ENCODE results near the gene C7orf57. TPM values are rescaled to one million over a fixed set of nuclear protein-coding genes. Genes with fewer than 3 reads are reported as not detected.

Gene C7orf57
- total RNA-seq, 1 donor from 2014 or later = not detected

DNA sequence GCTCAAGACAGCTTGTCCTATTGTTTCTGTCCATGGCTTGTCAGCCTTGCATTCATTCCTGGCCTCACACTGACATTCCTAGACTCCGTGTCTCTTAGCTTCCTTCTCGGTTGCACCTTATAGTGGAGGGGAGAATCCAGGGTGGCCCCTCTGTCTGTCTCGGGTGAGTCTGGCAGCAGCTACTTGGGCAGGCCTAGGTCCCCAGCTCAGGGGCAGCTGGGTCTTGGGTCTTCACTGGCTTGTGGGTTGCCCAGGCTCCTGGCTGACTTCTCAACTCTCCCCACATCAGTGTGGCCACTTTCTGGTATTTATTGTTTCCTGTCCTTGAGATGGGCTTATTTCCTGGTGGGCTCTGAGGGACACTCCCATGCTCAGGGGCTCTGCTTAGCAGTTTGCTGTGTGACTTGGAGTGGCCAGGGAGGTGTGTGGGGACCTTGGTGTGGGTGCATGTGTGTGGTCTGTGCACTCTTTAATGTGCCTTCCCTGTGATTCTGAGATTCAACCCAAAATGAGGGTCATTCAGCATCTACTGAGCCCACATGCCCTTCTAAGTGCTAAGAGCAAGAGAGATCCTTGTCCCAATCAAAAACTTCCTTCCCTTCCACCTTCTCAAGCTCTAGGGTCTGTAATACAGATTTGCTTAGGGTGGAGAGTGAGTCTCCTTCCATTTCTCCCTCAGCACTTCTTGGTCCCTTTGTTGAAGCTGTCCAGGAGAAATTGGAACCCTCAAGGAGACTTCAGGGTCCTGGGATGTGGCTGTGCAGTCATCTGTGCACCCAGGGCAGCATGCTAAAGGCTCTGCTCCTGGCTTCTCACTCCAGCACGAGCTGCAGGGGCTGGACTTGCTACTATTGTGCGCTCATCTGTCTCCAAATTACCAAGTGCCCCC is 73.9 kb downstream of the C7orf57 start:
- H3K9ac ChIP-seq = no peak overlapping the region
- no peak overlapping the region for H3K27ac Mint-ChIP-seq
- H3K36me3 ChIP-seq = no peaks in the 10 kb centered on the region

DNA sequence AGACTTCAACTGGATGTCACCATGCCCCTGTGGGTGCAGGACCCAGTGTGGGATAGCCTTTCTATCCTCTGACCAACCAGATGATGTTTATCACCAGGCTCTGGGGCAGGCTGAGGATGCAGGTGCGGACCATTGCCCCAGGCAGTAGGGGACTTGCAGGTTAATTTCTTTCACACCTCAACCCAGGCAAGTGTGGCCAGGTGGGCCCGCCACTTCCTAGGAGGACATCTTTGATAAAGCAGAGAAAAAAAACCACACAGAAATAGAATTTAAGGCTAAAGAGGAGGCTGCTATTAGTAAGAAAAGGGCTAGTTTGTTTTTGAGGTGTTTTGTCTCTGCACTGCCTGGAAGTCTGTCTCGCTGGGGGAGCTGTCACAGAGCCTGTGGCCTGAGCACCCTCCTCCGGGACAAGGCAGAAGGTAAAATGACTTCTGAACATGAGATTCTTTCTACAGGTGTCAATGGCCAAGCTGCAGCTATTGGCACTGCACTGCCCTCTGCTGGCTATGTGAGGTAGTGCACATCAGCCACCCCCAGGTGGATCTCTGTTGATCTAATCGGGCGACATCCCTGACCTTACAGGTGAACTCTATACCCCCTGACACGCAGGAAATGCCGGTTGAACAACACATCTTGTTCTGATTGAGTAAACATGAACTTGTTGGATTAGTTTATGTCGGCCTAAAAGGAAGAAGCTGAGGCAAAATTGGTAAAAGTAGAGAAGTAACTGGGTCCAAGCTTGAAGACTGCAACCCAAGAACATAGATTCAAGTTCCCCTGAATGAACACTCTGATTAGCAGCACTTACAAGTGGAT is 74.7 kb downstream of the C7orf57 start:
- no peaks in the 10 kb centered on the region for H3K9me3 ChIP-seq (ENCODE audit: low read depth)
- no peaks in the 10 kb centered on the region for H3K27me3 ChIP-seq
- no peak overlapping the region for H2AFZ ChIP-seq (replicated peaks)
- H3K79me2 ChIP-seq (ENCODE audit: low read depth) = no peaks in the 10 kb centered on the region
- no peaks in the 10 kb centered on the region for H3K36me3 ChIP-seq
- no peak overlapping the region for H3K4me2 ChIP-seq
- Mint-ChIP-seq H3K4me3 (no peak overlapping the region), H3K36me3 (peaks cover 2% of the 10 kb centered on the region), H3K27me3 (ENCODE audit: insufficient read depth, low read depth) (peaks cover 9% of the 10 kb centered on the region), H3K4me1 (no peaks in the 10 kb centered on the region), H3K9me3 (no peaks in the 10 kb centered on the region), H3K27ac (no peak overlapping the region)
- no peaks in the 10 kb centered on the region for H3K4me1 ChIP-seq
- no peaks in the 10 kb centered on the region for H4K20me1 ChIP-seq (ENCODE audit: low read depth)
- no peak overlapping the region for H3K27ac ChIP-seq
- H3K4me3 ChIP-seq = no peak overlapping the region
- H3F3A ChIP-seq (ENCODE audit: low read depth) = no peaks in the 10 kb centered on the region
- peak; percentile 70 for DNase-seq (ENCODE audit: low spot score)
- no peak overlapping the region for H3K9ac ChIP-seq
- TF ChIP-seq, protein P1, sequence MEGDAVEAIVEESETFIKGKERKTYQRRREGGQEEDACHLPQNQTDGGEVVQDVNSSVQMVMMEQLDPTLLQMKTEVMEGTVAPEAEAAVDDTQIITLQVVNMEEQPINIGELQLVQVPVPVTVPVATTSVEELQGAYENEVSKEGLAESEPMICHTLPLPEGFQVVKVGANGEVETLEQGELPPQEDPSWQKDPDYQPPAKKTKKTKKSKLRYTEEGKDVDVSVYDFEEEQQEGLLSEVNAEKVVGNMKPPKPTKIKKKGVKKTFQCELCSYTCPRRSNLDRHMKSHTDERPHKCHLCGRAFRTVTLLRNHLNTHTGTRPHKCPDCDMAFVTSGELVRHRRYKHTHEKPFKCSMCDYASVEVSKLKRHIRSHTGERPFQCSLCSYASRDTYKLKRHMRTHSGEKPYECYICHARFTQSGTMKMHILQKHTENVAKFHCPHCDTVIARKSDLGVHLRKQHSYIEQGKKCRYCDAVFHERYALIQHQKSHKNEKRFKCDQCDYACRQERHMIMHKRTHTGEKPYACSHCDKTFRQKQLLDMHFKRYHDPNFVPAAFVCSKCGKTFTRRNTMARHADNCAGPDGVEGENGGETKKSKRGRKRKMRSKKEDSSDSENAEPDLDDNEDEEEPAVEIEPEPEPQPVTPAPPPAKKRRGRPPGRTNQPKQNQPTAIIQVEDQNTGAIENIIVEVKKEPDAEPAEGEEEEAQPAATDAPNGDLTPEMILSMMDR (IDR thresholded peaks at IDR 0.05) = peak; percentile 97
- no peak for TF ChIP-seq EZH2phosphoT487 (IDR thresholded peaks at IDR 0.05)

More for the DNA sequence above, 73.9 kb downstream of the C7orf57 start:
- no peaks in the 10 kb centered on the region for H3K4me1 Mint-ChIP-seq
- H3K27me3 ChIP-seq = no peaks in the 10 kb centered on the region
- no peaks in the 10 kb centered on the region for H3F3A ChIP-seq (ENCODE audit: low read depth)
- H3K4me3 Mint-ChIP-seq = no peak overlapping the region
- peaks cover 7% of the 10 kb centered on the region for H3K36me3 Mint-ChIP-seq
- no peak overlapping the region for H3K4me3 ChIP-seq
- peaks cover 9% of the 10 kb centered on the region for H3K27me3 Mint-ChIP-seq (ENCODE audit: insufficient read depth, low read depth)
- no peaks in the 10 kb centered on the region for H3K9me3 Mint-ChIP-seq
- H3K4me1 ChIP-seq = no peaks in the 10 kb centered on the region
- no peak for DNase-seq (ENCODE audit: low spot score)
- no peaks in the 10 kb centered on the region for H4K20me1 ChIP-seq (ENCODE audit: low read depth)
- H3K79me2 ChIP-seq (ENCODE audit: low read depth) = no peaks in the 10 kb centered on the region
- H3K9me3 ChIP-seq (ENCODE audit: low read depth) = no peaks in the 10 kb centered on the region
- no peak overlapping the region for H3K4me2 ChIP-seq
- no peak overlapping the region for H2AFZ ChIP-seq (replicated peaks)
- TF ChIP-seq, protein P1 (IDR thresholded peaks at IDR 0.05) = no peak
- TF ChIP-seq EZH2phosphoT487 (IDR thresholded peaks at IDR 0.05) = no peak
- TF ChIP-seq EZH2 (IDR thresholded peaks at IDR 0.05) = no peak
- H3K27ac ChIP-seq = no peak overlapping the region

DNA sequence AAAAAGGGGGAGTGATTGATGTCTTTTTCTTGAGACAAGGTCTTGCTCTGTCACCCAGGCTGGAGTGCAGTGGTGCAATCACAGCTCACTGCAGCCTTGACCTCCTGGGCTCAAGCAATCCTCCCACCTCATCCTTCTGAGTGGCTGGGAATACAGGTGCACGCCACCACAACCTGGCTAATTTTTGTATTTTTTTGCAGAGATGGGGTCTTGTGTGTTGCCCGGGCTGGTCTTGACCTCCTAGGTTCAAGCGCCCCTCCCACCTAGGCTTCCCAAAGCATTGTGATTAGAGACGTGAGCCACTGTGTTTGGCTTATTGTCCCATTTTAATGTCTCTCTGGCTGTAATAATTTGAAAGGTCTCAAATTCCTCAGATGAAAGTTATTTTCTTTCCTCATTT is 75.5 kb downstream of the C7orf57 start:
- Histone ChIP-seq H3K4me3 (no peak overlapping the region), H2AFZ (replicated peaks) (no peak overlapping the region), H3K9ac (no peak overlapping the region), H3K27ac (no peak overlapping the region), H3K36me3 (no peaks in the 10 kb centered on the region), H3K9me3 (ENCODE audit: low read depth) (no peaks in the 10 kb centered on the region), H3F3A (ENCODE audit: low read depth) (no peaks in the 10 kb centered on the region), H3K79me2 (ENCODE audit: low read depth) (no peaks in the 10 kb centered on the region), H3K27me3 (no peaks in the 10 kb centered on the region), H4K20me1 (ENCODE audit: low read depth) (no peaks in the 10 kb centered on the region), H3K4me1 (no peaks in the 10 kb centered on the region), H3K4me2 (no peak overlapping the region)
- Mint-ChIP-seq H3K36me3 (peaks cover 2% of the 10 kb centered on the region), H3K9me3 (no peaks in the 10 kb centered on the region), H3K27ac (no peak overlapping the region), H3K4me1 (no peaks in the 10 kb centered on the region), H3K27me3 (ENCODE audit: insufficient read depth, low read depth) (peaks cover 9% of the 10 kb centered on the region), H3K4me3 (no peak overlapping the region)
- no peak for DNase-seq (ENCODE audit: low spot score)
- TF ChIP-seq EZH2 (IDR thresholded peaks at IDR 0.05) (no peak), EZH2phosphoT487 (IDR thresholded peaks at IDR 0.05) (no peak)
- TF ChIP-seq, protein P1 (IDR thresholded peaks at IDR 0.05) = no peak

Other genes with a start within 250 kb of the C7orf57 start
- 0.07 and 0.09 TPM in 2 replicates for gene PKD1L1, start 87.1 kb upstream of the C7orf57 start, total RNA-seq (ENCODE audit: low replicate concordance)
- 31.2 and 48.7 TPM in 2 replicates for gene HUS1, start 55.9 kb upstream of the C7orf57 start, total RNA-seq (ENCODE audit: low replicate concordance)
- gene SUN3, start 6.4 kb upstream of the C7orf57 start, total RNA-seq (ENCODE audit: low replicate concordance) = not detected in 2 replicates
- gene UPP1, start 53.7 kb downstream of the C7orf57 start, total RNA-seq (ENCODE audit: low replicate concordance) = 11.2 and 15.0 TPM in 2 replicates
- not detected in 2 replicates for gene ABCA13, start 135.9 kb downstream of the C7orf57 start, total RNA-seq (ENCODE audit: low replicate concordance)